Regular cardiac myocyte (primary cell): ENCODE results near the gene BTBD2. TPM values are rescaled to one million over a fixed set of nuclear protein-coding genes. Genes with fewer than 3 reads are reported as not detected.

Source experiments
- total RNA-seq: library from RNA; depleted of rRNA; stranded (reverse); fragments of >200 nt; gene quantifications from 2 replicates; pipeline ENCODE4 v1.2.3, GENCODE V29; 2014

The BTBD2 gene
- 37.5 and 47.5 TPM in 2 replicates for total RNA-seq

GRCh38 chr19:2015608-2015950 lies at the start of gene BTBD2:
Gene BTBD2 (minus strand): TSS chr19:2015714. CDS start chr19:2015703, 11 bp downstream.

GRCh38 chr19:2050991-2051772 lies 35.7 kb upstream of the BTBD2 start, which contains the start of gene MKNK2:
Gene MKNK2 (minus strand): TSS chr19:2051244. CDS start chr19:2050851, 393 bp downstream.

GRCh38 chr19:1941146-1942077 lies 74.1 kb downstream of the BTBD2 start, which contains the start of gene CSNK1G2:
Gene CSNK1G2 (plus strand): TSS chr19:1941172. CDS start chr19:1969773, 28,601 bp downstream.

Other genes starting within 250 kb of the BTBD2 start
- 0.38 and 1.7 TPM in 2 replicates for gene ATP8B3, start 203.4 kb downstream of the BTBD2 start, total RNA-seq
- gene REXO1, start 167.2 kb downstream of the BTBD2 start, total RNA-seq, result 2.5 and 6.9 TPM in 2 replicates
- 4.8 and 9.4 TPM in 2 replicates for gene KLF16, start 152.1 kb downstream of the BTBD2 start, total RNA-seq
- 65.7 and 73.8 TPM in 2 replicates for gene ABHD17A, start 130.2 kb downstream of the BTBD2 start, total RNA-seq
- gene ADAT3, start 110.3 kb downstream of the BTBD2 start, total RNA-seq, result 1.3 and 1.7 TPM in 2 replicates
- gene SCAMP4, start 110.3 kb downstream of the BTBD2 start, total RNA-seq, result 31.3 and 34.7 TPM in 2 replicates
- 42.8 and 45.4 TPM in 2 replicates for gene CSNK1G2, start 74.5 kb downstream of the BTBD2 start, total RNA-seq
- gene MKNK2, start 35.5 kb upstream of the BTBD2 start, total RNA-seq, result 73.9 and 89.0 TPM in 2 replicates
- gene MOB3A, start 80.6 kb upstream of the BTBD2 start, total RNA-seq, result 8.5 and 17.1 TPM in 2 replicates
- gene IZUMO4, start 81.2 kb upstream of the BTBD2 start, total RNA-seq, result 0.58 and 0.85 TPM in 2 replicates
- gene AP3D1, start 135.9 kb upstream of the BTBD2 start, total RNA-seq, result 89.4 and 121 TPM in 2 replicates
- gene DOT1L, start 148.2 kb upstream of the BTBD2 start, total RNA-seq, result 3.7 and 8.8 TPM in 2 replicates
- gene PLEKHJ1, start 220.6 kb upstream of the BTBD2 start, total RNA-seq, result 35.5 and 65.2 TPM in 2 replicates
- gene SF3A2, start 221.1 kb upstream of the BTBD2 start, total RNA-seq, result 17.4 and 22.6 TPM in 2 replicates
- gene AMH, start 233.6 kb upstream of the BTBD2 start, total RNA-seq, result 0.19 and 0.85 TPM in 2 replicates
- gene JSRP1, start 240.7 kb upstream of the BTBD2 start, total RNA-seq, result under 0.01 TPM in 1 of 2 replicates, not detected in the other